ENCODE data around the gene RNH1.
"Not testable (repeated sequence)": the region's sequence is repeated elsewhere in the genome, so short reads cannot be mapped to it uniquely, and the experiment has no call there.

Gene RNH1

GRCh38 chr11:516918-517685 is 10.1 kb upstream of the RNH1 start:
- DNase-seq, result not testable (repeated sequence)

- no peak for DNase-seq
These were observed 9.4 kb upstream of the RNH1 start for GRCh38 chr11:516400-516799.

GRCh38 chr11:515131-515530 is 8.1 kb upstream of the RNH1 start:
- DNase-seq, result no peak

GRCh38 chr11:514606-515005 is 7.6 kb upstream of the RNH1 start:
- DNase-seq, result no peak

DNA sequence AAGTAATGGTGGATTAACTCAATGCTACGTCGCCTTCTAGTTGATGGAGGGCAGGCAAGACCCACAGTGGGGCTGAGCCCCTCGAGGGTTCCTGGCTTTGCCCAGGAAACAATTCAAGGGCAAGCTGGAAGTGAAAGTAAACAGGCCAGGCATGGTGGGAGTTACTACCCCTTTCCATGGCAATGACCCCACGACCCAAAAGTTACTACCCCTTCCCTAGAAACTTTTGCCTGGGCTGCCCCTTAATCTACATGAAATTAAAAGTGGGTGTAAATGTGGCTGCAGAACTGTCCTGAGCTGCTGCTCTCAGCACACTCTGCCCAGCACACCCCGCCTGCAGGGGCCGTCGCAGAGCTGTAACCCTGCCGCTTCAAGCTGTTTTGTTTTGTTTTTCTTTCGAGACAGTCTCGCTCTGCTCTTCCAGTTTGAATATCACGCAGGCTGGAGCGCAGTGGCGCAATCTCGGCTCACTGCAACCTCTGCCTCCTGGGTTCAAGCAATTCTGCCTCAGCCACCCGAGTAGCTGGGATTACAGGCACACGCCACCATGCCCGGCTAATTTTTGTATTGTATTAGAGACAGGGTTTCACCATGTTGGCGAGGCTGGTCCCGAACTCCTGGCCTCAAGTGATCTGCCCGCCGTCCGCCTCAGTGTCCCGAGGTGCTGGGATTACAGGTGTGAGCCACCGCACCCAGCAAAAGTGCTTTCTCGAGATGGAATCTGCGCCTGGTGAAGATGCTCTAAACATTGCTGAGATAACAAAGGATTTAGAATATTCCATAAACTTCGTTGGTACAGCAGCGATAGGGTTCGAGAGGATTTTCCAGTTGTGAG is 5.9 kb upstream of the RNH1 start:
- DNase-seq, result no peak

GRCh38 chr11:508956-509355 is 1.9 kb upstream of the RNH1 start:
- DNase-seq, result no peak

GRCh38 chr11:507727-508515 is 879 bp upstream of the RNH1 start:
- DNase-seq, result no peak

DNA sequence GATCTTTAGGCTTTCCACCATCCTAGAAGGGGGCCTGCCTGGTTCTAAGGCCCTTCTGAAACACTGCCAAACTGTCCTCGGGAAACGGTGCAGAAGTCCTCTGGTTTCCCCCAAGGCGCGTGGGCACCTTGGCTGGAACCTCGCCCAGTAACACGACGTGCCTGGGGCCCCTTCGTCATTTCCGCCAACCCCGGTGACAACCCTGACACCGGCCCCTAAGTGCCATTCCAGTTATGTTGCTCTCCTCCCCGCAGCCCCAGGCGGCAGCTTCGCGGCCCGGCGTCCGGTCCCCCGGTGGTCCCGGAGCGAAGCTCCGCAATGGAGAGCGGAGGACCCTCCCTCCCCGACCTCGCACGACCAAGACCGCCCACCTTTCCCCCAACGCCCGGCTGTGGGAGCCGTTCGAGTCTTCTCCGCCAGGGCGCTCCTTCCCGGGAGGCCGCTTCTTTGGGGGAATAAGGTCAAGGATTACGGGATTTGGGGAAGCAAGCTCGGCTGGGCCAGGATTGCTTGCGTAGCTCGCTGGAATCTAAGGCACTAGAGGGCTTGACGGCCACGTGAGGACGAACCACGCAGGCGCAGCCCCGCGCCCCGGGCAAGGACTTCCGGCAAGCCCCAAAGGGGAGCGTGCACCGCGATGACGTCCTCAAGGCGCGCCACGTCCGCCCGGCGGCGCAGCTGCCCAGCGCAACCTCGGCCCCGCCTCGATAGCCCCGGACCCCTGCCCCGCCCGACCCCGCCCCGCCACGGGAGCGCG is 626 bp downstream of the RNH1 start:
- DNase-seq, result peak; percentile 64

DNA sequence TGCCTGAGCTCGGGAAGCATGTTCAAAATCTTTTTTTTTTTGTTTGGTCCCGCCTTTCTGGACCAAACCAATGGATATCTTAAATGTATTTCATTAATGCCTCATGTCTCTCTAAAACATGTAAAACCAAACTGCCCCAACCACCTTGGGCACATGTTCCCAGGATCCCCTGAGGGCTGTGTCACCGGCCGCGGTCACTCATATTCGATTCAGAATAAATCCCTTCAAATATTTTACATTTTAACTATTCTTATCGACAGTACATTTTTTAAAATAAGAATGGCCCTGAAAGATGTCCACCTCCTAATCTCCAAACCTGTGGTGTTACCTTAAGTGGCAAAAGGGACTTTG is 2.1 kb downstream of the RNH1 start:
- DNase-seq, result no peak

GRCh38 chr11:504053-504993 is 2.7 kb downstream of the RNH1 start:
- DNase-seq, result no peak

DNA sequence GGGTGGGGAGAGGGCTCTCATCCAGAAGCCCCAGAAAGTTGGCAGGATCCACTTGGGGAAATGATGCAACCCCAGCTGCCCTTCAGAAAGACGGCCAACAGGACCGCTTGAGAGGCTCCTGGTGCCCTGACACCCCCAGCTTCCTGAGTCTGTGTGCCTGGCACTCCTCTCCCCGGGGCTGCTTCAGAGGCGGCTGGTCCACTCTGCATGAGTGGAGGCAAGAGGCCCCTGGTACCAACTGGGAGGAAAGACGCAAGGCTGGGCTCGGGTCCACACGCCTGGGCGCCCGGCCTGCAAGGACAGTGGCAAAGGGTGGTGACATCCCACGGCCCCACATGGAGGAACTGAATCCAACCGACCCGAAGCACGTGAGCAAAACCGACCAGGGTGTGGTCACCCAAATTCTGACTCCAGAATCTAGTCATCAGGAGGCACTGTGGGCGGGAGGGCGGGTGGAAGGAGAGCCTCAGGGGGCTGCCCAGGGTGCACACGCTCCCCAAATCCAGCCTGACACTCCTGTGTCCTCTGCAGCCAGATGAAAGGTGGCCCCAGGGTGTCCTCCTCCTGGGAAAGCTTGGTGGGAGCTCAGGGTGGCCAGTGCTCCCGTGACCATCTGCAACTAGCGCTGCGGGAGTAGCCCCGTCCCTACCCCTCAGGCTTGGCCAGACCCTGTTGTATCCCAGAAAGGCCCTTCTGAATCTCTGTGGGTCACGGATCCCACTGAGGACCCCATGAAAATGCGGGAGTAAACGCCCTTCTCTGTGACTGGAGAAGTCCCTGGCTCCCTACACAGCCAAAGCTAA is 3.7 kb downstream of the RNH1 start:
- no peak for DNase-seq

- no peak for DNase-seq
These were observed 4.5 kb downstream of the RNH1 start for GRCh38 chr11:502288-503178.

GRCh38 chr11:501683-502287 is 5.3 kb downstream of the RNH1 start:
- DNase-seq, result no peak

GRCh38 chr11:501001-501682 is 5.9 kb downstream of the RNH1 start:
- DNase-seq, result no peak

GRCh38 chr11:499201-500076 is 7.6 kb downstream of the RNH1 start:
- DNase-seq, result no peak

DNA sequence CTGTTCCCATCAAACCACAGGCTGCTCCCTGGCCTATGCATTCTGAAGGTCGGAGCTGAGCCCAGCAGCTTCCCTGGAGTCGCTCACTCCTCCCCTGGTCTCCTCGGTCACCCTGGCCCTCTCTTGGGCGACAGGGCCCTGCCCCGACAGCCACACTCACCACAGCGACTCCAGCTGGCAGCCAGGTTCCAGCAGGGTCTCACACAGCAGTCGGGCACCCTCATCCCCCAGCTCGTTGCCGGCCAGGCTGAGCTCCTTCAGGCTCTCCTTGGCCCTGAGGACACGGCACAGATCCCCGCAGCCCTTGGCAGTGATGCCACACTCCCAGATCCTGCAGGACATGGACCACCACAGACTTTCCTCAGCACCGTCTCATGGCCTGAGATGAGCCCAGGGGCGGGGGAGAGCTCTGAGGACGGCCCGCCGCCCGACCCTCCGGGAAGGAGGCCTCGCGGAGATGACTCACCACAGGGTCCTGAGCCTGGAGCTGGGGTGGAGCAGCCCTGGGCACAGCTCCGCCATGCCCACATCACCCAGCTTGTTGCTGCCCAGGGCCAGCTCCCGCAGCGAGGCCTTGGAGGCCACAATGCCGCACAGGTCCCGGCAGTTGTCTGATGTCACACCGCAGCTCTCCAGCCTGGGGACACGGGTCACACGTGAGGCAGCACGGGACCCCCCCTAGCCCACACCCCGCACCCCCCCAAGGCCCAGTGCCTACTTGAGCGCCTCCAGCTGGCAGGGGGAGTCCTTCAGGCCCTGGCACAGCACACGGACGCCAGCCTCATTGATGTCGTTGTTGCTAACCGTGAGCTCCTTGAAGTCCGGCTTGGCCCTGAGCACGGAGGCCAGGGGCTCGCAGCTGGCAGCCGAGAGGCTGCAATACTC is 8.5 kb downstream of the RNH1 start:
- DNase-seq, result no peak
